Activated CD8-positive, alpha-beta memory T cell treated with anti-CD3 and anti-CD28 coated beads, Interleukin-2, amount 50 U/mL, for 48 hours (primary cell): Measurements from ENCODE around the gene TMEM95.
A peak's percentile ranks its signal among the peaks of the same experiment; 100 is the strongest.
"Not testable (repeated sequence)": the region's sequence is repeated elsewhere in the genome, so short reads cannot be mapped to it uniquely, and the experiment has no call there.

Experiments used
- DNase-seq: peaks from one replicate; pipeline ENCODE4 v3.0.0-alpha.2; 2020

The TMEM95 gene

GRCh38 chr17:7348478-7349242 is 6.3 kb upstream of the TMEM95 start:
- no peak for DNase-seq

- peak; percentile 89 for DNase-seq
These were observed 3.1 kb upstream of the TMEM95 start, which contains the start of gene KCTD11 for GRCh38 chr17:7351665-7352502. Gene KCTD11 (plus strand): TSS chr17:7352162.

DNA sequence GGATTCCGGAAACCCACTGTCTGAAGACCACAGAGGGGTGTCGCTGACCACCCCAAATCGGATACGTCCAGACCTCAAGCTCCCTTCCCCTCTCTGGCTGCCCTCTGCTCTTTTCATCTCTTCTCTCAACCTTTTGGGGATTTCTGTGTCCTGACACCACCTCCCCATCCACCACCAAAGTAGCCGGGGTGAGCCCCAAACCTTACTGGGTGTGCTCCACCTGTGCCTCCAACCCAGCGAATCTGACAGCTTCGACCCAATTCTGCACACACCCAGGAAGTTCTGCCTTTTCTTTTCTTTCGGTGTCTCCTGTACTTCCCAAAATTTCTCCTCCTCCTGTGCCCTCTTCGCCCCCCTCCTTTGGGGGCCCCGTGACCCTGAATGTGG is 2.5 kb upstream of the TMEM95 start:
- no peak for DNase-seq

DNA sequence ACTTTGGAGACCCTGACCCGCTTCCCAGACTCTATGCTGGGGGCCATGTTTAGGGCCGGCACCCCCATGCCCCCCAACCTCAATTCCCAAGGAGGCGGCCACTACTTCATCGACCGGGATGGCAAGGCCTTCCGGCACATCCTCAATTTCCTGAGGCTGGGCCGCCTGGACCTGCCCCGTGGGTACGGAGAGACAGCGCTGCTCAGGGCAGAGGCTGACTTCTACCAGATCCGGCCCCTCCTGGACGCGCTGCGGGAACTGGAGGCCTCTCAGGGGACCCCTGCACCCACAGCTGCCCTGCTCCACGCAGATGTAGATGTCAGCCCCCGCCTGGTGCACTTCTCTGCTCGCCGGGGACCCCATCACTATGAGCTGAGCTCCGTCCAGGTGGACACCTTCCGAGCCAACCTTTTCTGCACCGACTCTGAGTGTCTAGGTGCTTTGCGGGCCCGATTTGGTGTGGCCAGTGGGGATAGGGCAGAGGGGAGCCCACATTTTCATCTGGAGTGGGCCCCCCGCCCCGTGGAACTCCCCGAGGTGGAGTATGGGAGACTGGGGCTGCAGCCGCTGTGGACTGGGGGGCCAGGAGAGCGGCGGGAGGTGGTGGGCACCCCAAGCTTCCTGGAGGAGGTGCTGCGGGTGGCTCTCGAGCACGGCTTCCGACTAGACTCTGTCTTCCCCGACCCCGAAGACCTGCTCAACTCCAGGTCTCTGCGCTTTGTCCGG is 1.9 kb upstream of the TMEM95 start:
- DNase-seq: no peak

- no peak for DNase-seq
These were observed 603 bp upstream of the TMEM95 start for GRCh38 chr17:7354262-7354843.

GRCh38 chr17:7355573-7355972 is 617 bp downstream of the TMEM95 start:
- DNase-seq: no peak

- DNase-seq: peak; percentile 93
These were observed 1.2 kb downstream of the TMEM95 start for GRCh38 chr17:7356072-7356549.

DNA sequence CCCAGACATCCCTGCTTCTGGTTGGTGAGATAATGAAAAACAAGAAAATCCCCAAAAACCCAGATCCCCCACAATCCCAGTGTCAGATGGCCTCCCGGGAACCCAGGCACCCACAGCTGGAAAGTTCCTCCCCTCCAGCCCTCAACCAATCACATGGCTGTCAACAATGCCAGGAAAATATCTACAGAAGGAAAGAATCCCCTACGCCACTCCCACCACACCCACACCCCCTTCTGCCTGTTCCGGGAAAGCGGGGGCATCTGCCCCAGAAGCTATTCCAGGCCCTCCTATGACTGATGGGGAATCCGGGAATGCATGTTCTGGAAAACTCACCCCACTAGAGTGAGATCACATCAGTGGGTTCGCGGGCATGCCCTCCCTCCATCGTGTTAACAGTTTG is 1.8 kb downstream of the TMEM95 start:
- DNase-seq: no peak

GRCh38 chr17:7357381-7357780 is 2.4 kb downstream of the TMEM95 start:
- no peak for DNase-seq

DNA sequence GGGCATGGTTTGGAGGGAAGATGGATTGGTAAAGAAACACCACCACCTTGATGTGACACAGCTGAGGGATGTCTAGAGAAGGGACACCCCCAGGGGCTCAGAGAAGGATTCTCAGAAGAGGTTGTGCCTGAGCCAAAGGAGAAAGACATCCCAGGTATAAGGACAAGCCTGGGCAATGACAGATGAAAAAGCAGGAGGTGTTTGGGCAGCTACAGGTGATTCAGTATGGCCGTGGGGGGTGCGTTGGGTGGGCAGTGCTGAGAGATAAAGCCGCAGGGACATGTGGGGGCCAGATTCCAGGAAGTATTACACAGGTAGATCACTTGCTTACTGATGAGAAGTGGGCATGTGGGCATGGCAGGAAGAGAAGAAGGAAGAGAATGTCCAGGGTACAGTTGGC is 7.0 kb downstream of the TMEM95 start:
- DNase-seq: no peak

- no peak for DNase-seq
These were observed 8.4 kb downstream of the TMEM95 start for GRCh38 chr17:7363311-7363710.

DNA sequence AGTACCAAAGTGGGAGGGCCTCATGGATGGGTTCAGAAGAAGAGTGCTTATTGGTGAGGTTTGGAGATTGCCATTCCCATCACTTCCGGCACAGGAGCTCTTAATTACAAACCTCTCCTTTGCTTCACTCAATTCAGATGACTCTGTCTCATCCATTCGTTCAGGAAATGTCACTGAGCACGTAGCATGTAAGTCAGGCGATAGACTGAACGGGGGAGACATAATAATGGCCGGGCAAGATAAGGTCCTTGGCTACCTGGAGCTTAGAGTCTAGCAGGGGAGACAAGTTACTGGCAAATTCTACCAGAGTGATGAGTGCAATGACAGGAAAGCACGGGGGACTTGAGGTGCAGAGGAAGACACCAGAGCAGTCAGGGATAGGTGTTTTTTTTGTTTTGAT is 11.0 kb downstream of the TMEM95 start:
- not testable (repeated sequence) for DNase-seq

- no peak for DNase-seq
These were observed 12.1 kb downstream of the TMEM95 start for GRCh38 chr17:7367083-7367482.

DNA sequence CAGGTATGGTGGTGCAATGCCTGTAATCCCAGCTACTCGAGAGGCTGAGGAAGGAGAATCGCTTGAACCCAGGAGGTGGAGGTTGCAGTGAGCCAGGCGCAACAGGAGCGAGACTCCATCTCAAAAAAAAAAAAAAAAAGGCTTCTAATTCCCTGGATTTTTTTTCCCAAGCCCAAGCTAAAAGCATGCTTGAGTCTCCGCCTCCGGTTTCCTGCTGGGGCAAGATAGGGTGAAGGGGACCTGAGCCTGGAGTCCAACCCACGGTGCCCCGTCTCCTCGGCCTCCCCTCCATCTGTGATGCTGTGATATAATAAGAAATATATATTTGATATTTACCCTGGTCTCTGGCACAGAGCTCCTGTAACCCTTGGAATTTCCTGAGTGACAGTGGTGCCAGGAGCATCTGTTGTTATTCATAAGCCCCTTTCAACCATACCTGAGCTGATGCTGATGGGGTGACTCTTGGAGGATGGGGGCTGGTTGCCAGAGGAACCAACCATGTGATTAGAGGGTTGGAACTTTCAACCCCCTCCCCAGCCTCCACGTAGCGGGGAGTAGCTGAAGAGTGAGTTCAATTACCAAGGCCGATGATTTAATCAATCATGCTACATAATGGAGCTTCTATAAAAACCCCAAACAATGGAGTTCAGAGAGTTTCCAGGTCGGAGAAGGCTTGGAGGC is 13.1 kb downstream of the TMEM95 start:
- no peak for DNase-seq

DNA sequence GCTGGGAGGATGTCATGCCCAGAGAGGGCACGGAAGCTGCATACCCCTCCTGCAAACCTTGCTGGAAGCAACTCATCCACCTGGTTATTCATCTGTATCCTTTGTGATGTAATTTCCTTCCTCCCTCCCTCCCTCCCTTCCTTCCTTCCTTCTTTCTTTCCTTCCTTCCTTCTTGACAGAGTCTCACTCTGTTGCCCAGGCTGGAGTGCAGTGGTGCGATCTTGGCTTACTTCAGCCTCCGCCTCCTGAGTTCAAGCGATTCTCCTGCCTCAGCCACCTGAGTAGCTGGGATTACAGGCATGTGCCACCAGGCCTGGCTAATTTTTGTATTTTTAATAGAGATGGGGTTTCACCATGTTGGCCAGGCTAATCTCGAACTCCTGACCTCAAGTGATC is 13.6 kb downstream of the TMEM95 start:
- not testable (repeated sequence) for DNase-seq

DNA sequence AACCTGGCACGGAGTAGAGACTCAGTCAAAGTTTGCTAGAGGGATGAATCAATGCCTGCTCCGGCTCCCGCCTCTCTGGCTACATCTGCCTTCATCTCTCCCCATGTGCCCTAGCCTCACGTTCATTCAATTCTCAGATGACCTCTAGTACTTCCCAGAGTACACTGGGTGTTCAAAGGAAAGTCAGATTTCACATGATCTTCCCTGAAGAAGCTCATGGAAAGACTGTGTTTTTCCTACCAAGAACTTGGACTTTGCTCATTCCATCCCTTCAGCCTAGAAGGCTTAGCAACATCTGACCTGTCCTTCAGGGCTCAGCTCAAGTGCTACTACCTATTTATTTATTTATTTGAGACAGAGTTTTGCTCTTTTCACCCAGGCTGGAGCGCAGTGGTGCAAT is 14.9 kb downstream of the TMEM95 start:
- no peak for DNase-seq

DNA sequence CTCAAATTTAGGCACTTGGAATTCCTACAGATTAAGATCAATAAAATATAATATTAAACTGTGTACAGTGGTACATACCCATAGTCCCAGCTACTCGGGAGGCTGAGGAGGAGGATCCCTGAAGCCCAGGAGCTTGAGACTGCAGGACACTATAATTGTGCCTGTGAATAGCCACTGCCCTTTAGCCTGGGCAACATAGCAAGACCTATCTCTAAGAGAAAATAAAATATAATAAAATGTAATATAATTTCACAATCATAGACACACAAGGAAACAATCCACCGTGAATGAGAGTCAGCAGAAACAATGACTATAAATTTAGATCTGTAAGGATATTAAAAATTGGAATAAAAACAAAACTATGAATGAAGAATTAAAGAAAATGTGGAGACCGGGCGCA is 15.9 kb downstream of the TMEM95 start:
- DNase-seq: no peak

DNA sequence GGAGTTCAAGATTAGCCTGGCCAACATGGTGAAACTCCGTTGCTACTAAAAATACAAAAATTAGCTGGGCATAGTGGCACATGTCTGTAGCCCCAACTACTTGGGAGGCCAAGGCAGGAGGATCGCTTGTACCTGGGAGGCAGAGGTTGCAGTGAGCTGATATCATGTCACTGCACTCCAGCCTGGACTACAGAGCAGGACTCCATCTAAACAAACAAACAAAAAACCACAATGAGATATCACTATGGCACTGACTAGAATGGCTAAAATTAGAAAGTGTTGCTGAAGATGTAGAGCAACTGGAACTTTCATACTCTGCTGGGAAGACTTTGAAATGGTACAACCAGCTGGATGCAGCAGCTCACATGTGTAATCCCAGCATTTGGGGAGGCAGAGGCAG is 19.4 kb downstream of the TMEM95 start:
- no peak for DNase-seq

GRCh38 chr17:7379134-7379533 is 24.2 kb downstream of the TMEM95 start:
- no peak for DNase-seq

- no peak for DNase-seq
These were observed 25.4 kb downstream of the TMEM95 start for GRCh38 chr17:7380321-7380720.

DNA sequence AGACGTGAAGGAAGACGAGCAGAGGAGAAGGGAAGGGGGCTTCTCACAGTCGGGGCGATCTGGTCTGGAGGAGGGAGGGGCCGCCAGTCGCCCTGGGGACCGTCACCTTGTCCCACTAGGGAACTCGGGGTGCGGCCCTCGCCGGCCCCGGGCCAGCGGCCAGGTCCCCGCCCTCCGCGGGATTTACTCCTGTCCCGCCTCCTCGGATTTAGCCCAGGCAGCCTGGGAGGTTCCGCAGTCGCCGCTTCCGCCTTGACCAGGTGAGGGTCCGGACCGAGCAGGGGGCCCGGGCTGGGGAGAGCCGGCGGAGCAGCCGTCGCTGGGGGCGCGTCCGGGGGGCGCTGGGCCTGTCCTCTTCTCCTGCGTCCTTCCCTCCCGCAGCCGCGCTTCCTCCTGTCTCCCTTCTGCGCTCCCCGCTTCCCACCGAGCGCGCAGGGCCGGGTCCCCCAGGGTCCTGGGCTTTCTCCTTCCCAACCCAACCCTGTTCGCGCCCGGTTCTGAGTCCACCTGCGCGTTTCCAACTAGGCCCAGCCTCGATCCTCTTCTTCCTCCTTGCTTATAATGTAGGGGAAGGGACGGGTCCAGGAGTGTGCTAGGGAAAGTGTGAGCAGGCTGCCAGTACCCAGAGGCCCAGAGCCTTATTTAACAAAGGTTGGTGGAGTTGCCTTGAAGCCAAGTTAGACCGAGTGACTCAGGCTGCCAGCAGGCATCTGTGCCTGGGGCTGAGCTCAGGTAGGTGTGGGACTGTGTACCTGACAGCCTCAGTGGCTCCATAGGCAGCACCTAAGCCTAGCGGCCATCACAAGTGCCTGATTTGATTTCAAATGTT is 26.1 kb downstream of the TMEM95 start, which contains the start of gene TNK1:
TSS of gene TNK1 (plus strand) at position 235 of the 829 bp plus-strand sequence. CDS start 1,838 bp downstream, outside the sequence.
- DNase-seq: no peak
